Glomerular visceral epithelial cell (primary cell): Measurements from ENCODE around the gene RUNDC1.
"Not testable (repeated sequence)": the region's sequence is repeated elsewhere in the genome, so short reads cannot be mapped to it uniquely, and the experiment has no call there.

Source experiments
- DNase-seq: peaks from one replicate; pipeline ENCODE4 v3.0.0-alpha.2; 2016; ENCODE audit errors: extremely low spot score

Gene RUNDC1

GRCh38 chr17:42991471-42991870 lies 11.1 kb downstream of the RUNDC1 start:
- no peak for DNase-seq

- DNase-seq = no peak
Measured at GRCh38 chr17:42992872-42993271, 12.5 kb downstream of the RUNDC1 start.

GRCh38 chr17:42993913-42994312 lies 13.5 kb downstream of the RUNDC1 start:
- not testable (repeated sequence) for DNase-seq

- no peak for DNase-seq
Measured at GRCh38 chr17:42997390-42997983, 17.1 kb downstream of the RUNDC1 start.

- DNase-seq = peak; percentile 100
Measured at GRCh38 chr17:42997984-42998938, 17.9 kb downstream of the RUNDC1 start, which contains the start of gene RPL27. Gene RPL27 (plus strand): TSS chr17:42998419. CDS start chr17:42998751, 332 bp downstream.

GRCh38 chr17:42999003-42999525 lies 18.7 kb downstream of the RUNDC1 start:
- no peak for DNase-seq

GRCh38 chr17:43000894-43001293 lies 20.5 kb downstream of the RUNDC1 start:
- DNase-seq = not testable (repeated sequence)

- peak; percentile 57 for DNase-seq
Measured at GRCh38 chr17:43003542-43004172, 23.3 kb downstream of the RUNDC1 start.

- DNase-seq = peak; percentile 86
Measured at GRCh38 chr17:43006639-43007551, 26.5 kb downstream of the RUNDC1 start, which contains the start of gene IFI35. Gene IFI35 (plus strand): TSS chr17:43006784. CDS start chr17:43006948, 164 bp downstream.

- DNase-seq = no peak
Measured at GRCh38 chr17:43010667-43011308, 30.4 kb downstream of the RUNDC1 start.

- no peak for DNase-seq
Measured at GRCh38 chr17:43011728-43012472, 31.5 kb downstream of the RUNDC1 start.

GRCh38 chr17:43013296-43013695 lies 32.9 kb downstream of the RUNDC1 start:
- DNase-seq = no peak

- no peak for DNase-seq
Measured at GRCh38 chr17:43014020-43014648, 33.8 kb downstream of the RUNDC1 start.

GRCh38 chr17:43014649-43015542 lies 34.5 kb downstream of the RUNDC1 start:
- DNase-seq = no peak

GRCh38 chr17:43015579-43015978 lies 35.2 kb downstream of the RUNDC1 start:
- DNase-seq = no peak

- DNase-seq = no peak
Measured at GRCh38 chr17:43016216-43016615, 35.9 kb downstream of the RUNDC1 start.

- DNase-seq = no peak
Measured at GRCh38 chr17:43018008-43018853, 37.9 kb downstream of the RUNDC1 start.
